H9 (cell line): ENCODE results near the gene SCAMP3. TPM values are rescaled to one million over a fixed set of nuclear protein-coding genes. Genes with fewer than 3 reads are reported as not detected.

ENCODE experiments used
- DNase-seq: peaks from one replicate; pipeline ENCODE4 v3.0.0-alpha.2; 2017
- H2AFZ ChIP-seq: one replicate; pipeline ENCODE4 v1.6.1; 2013; ENCODE audit warnings: mild to moderate bottlenecking, low read length, control low read depth, moderate library complexity
- H2AK5ac ChIP-seq: 2 replicates; pipeline ENCODE4 v1.6.1; 2013; ENCODE audit warnings: low read length, control low read depth, mixed read lengths; ENCODE audit not compliant: insufficient read length
- H2BK120ac ChIP-seq: one replicate; pipeline ENCODE4 v1.6.1; 2013; ENCODE audit warnings: low read depth, mild to moderate bottlenecking, low read length, control low read depth, inconsistent platforms; ENCODE audit not compliant: poor library complexity, severe bottlenecking
- H2BK12ac ChIP-seq: 2 replicates; pipeline ENCODE4 v1.6.1; 2013; ENCODE audit warnings: low read length, control low read depth, mixed read lengths, low read depth; ENCODE audit not compliant: insufficient read length
- H2BK15ac ChIP-seq: 2 replicates; pipeline ENCODE4 v1.6.1; 2013; ENCODE audit warnings: low read depth, low read length, control low read depth
- H2BK20ac ChIP-seq: one replicate; pipeline ENCODE4 v1.6.1; 2013; ENCODE audit warnings: low read depth, mild to moderate bottlenecking, low read length, control low read depth, inconsistent platforms; ENCODE audit not compliant: poor library complexity, severe bottlenecking
- H2BK5ac ChIP-seq: 2 replicates; pipeline ENCODE4 v1.6.1; 2013; ENCODE audit warnings: low read length, control low read depth, mixed read lengths; ENCODE audit not compliant: insufficient read length
- H3K14ac ChIP-seq: 2 replicates; pipeline ENCODE4 v1.6.1; 2013; ENCODE audit warnings: low read length, control low read depth; ENCODE audit not compliant: insufficient read depth
- H3K18ac ChIP-seq: 2 replicates; pipeline ENCODE4 v1.6.1; 2013; ENCODE audit warnings: low read depth, mild to moderate bottlenecking, mixed read lengths, low read length, control low read depth; ENCODE audit not compliant: insufficient read length
- H3K23ac ChIP-seq: 2 replicates; pipeline ENCODE4 v1.6.1; 2013; ENCODE audit warnings: low read length, control low read depth, mixed read lengths, low read depth; ENCODE audit not compliant: insufficient read length
- H3K23me2 ChIP-seq: 2 replicates; pipeline ENCODE4 v1.6.1; 2013; ENCODE audit warnings: low read depth, mild to moderate bottlenecking, mixed read lengths, low read length, control low read depth; ENCODE audit not compliant: insufficient read length, poor library complexity, severe bottlenecking
- H3K27ac ChIP-seq: 2 replicates; pipeline ENCODE4 v1.5.1; 2013; ENCODE audit warnings: low read length, control low read depth, mixed read lengths, low read depth; ENCODE audit not compliant: insufficient read length
- H3K27me3 ChIP-seq: 2 replicates; pipeline ENCODE4 v1.6.1; 2013; ENCODE audit warnings: low read length, control low read depth, inconsistent platforms; ENCODE audit not compliant: insufficient read depth
- H3K4ac ChIP-seq: 2 replicates; pipeline ENCODE4 v1.6.1; 2013; ENCODE audit warnings: low read depth, mild to moderate bottlenecking, control low read depth, inconsistent platforms, low read length, moderate library complexity
- H3K4me1 ChIP-seq: 2 replicates; pipeline ENCODE4 v1.6.1; 2013; ENCODE audit warnings: low read length, control low read depth, inconsistent platforms; ENCODE audit not compliant: insufficient read depth
- H3K4me2 ChIP-seq: 2 replicates; pipeline ENCODE4 v1.6.1; 2013; ENCODE audit warnings: low read length, control low read depth, mixed read lengths; ENCODE audit not compliant: insufficient read length, insufficient read depth
- H3K56ac ChIP-seq: 2 replicates; pipeline ENCODE4 v1.6.1; 2013; ENCODE audit warnings: low read depth, mild to moderate bottlenecking, mixed read lengths, low read length, control low read depth; ENCODE audit not compliant: insufficient read length
- H3K79me1 ChIP-seq: 2 replicates; pipeline ENCODE4 v1.6.1; 2013; ENCODE audit warnings: low read depth, mild to moderate bottlenecking, moderate library complexity, low read length, control low read depth, inconsistent platforms; ENCODE audit not compliant: insufficient read depth, poor library complexity, severe bottlenecking
- H3K79me2 ChIP-seq: 2 replicates; pipeline ENCODE4 v1.6.1; 2013; ENCODE audit warnings: low read length, control low read depth, inconsistent platforms; ENCODE audit not compliant: insufficient read depth
- H3K9ac ChIP-seq: 2 replicates; pipeline ENCODE4 v1.6.1; 2013; ENCODE audit warnings: low read length, control low read depth, mixed read lengths; ENCODE audit not compliant: insufficient read length; ENCODE audit errors: extremely low read depth
- H3K9me3 ChIP-seq: one replicate; pipeline ENCODE4 v1.6.1; 2013; ENCODE audit warnings: low read depth, low read length, inconsistent platforms; ENCODE audit not compliant: control insufficient read depth
- H3T11ph ChIP-seq: one replicate; pipeline ENCODE4 v1.6.1; 2013; ENCODE audit warnings: mild to moderate bottlenecking, low read length, control low read depth, inconsistent platforms
- H4K20me1 ChIP-seq: one replicate; pipeline ENCODE4 v1.6.1; 2013; ENCODE audit not compliant: control insufficient read depth, insufficient read length, insufficient read depth
- H4K5ac ChIP-seq: 2 replicates; pipeline ENCODE4 v1.6.1; 2013; ENCODE audit warnings: low read depth, mild to moderate bottlenecking, mixed read lengths, low read length, control low read depth; ENCODE audit not compliant: insufficient read length
- H4K8ac ChIP-seq: replicated peaks from 2 replicates; pipeline ENCODE4 v1.6.1; 2013; ENCODE audit warnings: low read length, control low read depth, mixed read lengths, low read depth; ENCODE audit not compliant: insufficient read length
- H4K91ac ChIP-seq: 2 replicates; pipeline ENCODE4 v1.6.1; 2013; ENCODE audit warnings: low read depth, mild to moderate bottlenecking, moderate library complexity, mixed read lengths, low read length, control low read depth; ENCODE audit not compliant: insufficient read length
- H3K27ac Mint-ChIP-seq, 3 experiments: 2 replicates in 2 of 3; 3 replicates in 1 of 3; pipeline ENCODE4 v1.8.0; 2020 to 2021; ENCODE audit warnings: mixed read lengths in 3 of 3, mild to moderate bottlenecking in 1 of 3, moderate library complexity in 1 of 3
- H3K27me3 Mint-ChIP-seq: 2 replicates; pipeline ENCODE4 v1.8.0; 2021; ENCODE audit warnings: low read depth, mild to moderate bottlenecking, moderate library complexity, mixed read lengths
- H3K36me3 Mint-ChIP-seq, 3 experiments: 2 replicates in 2 of 3; 3 replicates in 1 of 3; pipeline ENCODE4 v1.8.0; 2020 to 2021; ENCODE audit warnings: low read depth in 3 of 3, mixed read lengths in 3 of 3; ENCODE audit not compliant: insufficient read depth in 1 of 3
- H3K4me1 Mint-ChIP-seq, 2 experiments: 2 replicates each; pipeline ENCODE4 v1.8.0; 2020; ENCODE audit warnings: mixed read lengths in 2 of 2
- H3K4me3 Mint-ChIP-seq, 2 experiments: 2 replicates in 1 of 2; 3 replicates in 1 of 2; pipeline ENCODE4 v1.8.0; 2020 to 2021; ENCODE audit warnings: mild to moderate bottlenecking in 2 of 2, mixed read lengths in 2 of 2, moderate library complexity in 1 of 2
- H3K9me3 Mint-ChIP-seq, 2 experiments: 2 replicates in 1 of 2; 3 replicates in 1 of 2; pipeline ENCODE4 v1.8.0; 2020; ENCODE audit warnings: mild to moderate bottlenecking in 2 of 2, mixed read lengths in 2 of 2, moderate library complexity in 1 of 2
- WGBS: extraction: QIAGEN DNeasy Blood & Tissue Kit; methylation state at CpG from one replicate; pipeline ENCODE4 v1.1.7; 2013; ENCODE audit warnings: missing lambda C conversion rate, low lambda C conversion rate, mixed read lengths; ENCODE audit not compliant: insufficient read length; ENCODE audit errors: extremely low coverage; 5-methylcytosine and 5-hydroxymethylcytosine counted together
- total RNA-seq: library from RNA; stranded (reverse); gene quantifications from 2 replicates; pipeline ENCODE4 v1.2.1, GENCODE V29; 2021
- TF ChIP-seq, protein P1 (sequence below): fragments of 200-600 bp; sonication (generic); conservative IDR thresholded peaks from 3 replicates; pipeline ENCODE4 v1.8.0; 2021; ENCODE audit warnings: antibody characterized with exemption, mild to moderate bottlenecking

SCAMP3 gene
- total RNA-seq, 1 experiment from 2014 or later, result 52.5 TPM

GRCh38 chr1:155300024-155300423, 37.9 kb upstream of the SCAMP3 start:
- Histone ChIP-seq H3K27ac (no peak overlapping the region), H3K4ac (no peak overlapping the region), H3K4me1 (no peaks in the 10 kb centered on the region; the same call in 1 of the 2 replicates), H3K79me2 (no peaks in the 10 kb centered on the region), H2BK12ac (no peak overlapping the region), H3K56ac (no peak overlapping the region), H4K5ac (no peak overlapping the region), H4K91ac (no peak overlapping the region), H3T11ph (no peak overlapping the region), H2AK5ac (no peak overlapping the region), H2BK5ac (no peak overlapping the region), H2BK15ac (no peak overlapping the region), H3K79me1 (no peaks in the 10 kb centered on the region), H2AFZ (no peak overlapping the region), H3K23me2 (peaks cover 8% of the 10 kb centered on the region), H4K8ac (no peak overlapping the region), H3K14ac (no peak overlapping the region), H2BK120ac (no peak overlapping the region), H3K9ac (no peak overlapping the region), H2BK20ac (no peak overlapping the region), H3K23ac (no peak overlapping the region), H3K27me3 (no peaks in the 10 kb centered on the region), H3K4me2 (no peak overlapping the region), H3K9me3 (no peaks in the 10 kb centered on the region), H4K20me1 (no peaks in the 10 kb centered on the region), H3K18ac (no peak overlapping the region)
- no peaks in the 10 kb centered on the region; a peak in 1 of 5 replicates for H3K9me3 Mint-ChIP-seq
- no peak overlapping the region for H3K27ac Mint-ChIP-seq
- peaks cover 16 to 27% of the 10 kb centered on the region in 2 experiments for H3K4me1 Mint-ChIP-seq
- no CpG with 5 or more reads among the region's 8 CpGs for WGBS
- DNase-seq, result no peak
- peaks cover 4% of the 10 kb centered on the region for H3K27me3 Mint-ChIP-seq
- TF ChIP-seq, protein P1, sequence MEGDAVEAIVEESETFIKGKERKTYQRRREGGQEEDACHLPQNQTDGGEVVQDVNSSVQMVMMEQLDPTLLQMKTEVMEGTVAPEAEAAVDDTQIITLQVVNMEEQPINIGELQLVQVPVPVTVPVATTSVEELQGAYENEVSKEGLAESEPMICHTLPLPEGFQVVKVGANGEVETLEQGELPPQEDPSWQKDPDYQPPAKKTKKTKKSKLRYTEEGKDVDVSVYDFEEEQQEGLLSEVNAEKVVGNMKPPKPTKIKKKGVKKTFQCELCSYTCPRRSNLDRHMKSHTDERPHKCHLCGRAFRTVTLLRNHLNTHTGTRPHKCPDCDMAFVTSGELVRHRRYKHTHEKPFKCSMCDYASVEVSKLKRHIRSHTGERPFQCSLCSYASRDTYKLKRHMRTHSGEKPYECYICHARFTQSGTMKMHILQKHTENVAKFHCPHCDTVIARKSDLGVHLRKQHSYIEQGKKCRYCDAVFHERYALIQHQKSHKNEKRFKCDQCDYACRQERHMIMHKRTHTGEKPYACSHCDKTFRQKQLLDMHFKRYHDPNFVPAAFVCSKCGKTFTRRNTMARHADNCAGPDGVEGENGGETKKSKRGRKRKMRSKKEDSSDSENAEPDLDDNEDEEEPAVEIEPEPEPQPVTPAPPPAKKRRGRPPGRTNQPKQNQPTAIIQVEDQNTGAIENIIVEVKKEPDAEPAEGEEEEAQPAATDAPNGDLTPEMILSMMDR, result no peak
- H3K36me3 Mint-ChIP-seq, result no peaks in the 10 kb centered on the region
- H3K4me3 Mint-ChIP-seq, result no peak overlapping the region
